ENCODE measurements around the gene ABCG1.

The ABCG1 gene

GRCh38 chr21:42331660-42332059 lies 112.7 kb downstream of the ABCG1 start:
- no peak for TF ChIP-seq CTCF (conservative IDR thresholded peaks at IDR 0.05; ENCODE audit: low read depth, low read length)
- no peaks in the 10 kb centered on the region; the same call in 1 of the 2 replicates for H3K27me3 ChIP-seq (ENCODE audit: insufficient read depth, low read depth)
- H3K9ac ChIP-seq = no peak overlapping the region
- no peak overlapping the region for H3K27ac ChIP-seq
- no peak overlapping the region for H3K4me3 ChIP-seq (IDR thresholded peaks at IDR 0.05; ENCODE audit: insufficient read depth, low read depth, low read length)
- H3K4me2 ChIP-seq = no peak overlapping the region
- H3K4me1 ChIP-seq (ENCODE audit: low read depth, poor library complexity, severe bottlenecking) = no peaks in the 10 kb centered on the region
- H2AFZ ChIP-seq (ENCODE audit: low read depth) = no peak overlapping the region
- no peaks in the 10 kb centered on the region for H3K36me3 ChIP-seq (ENCODE audit: insufficient read depth)
- H3K79me2 ChIP-seq (ENCODE audit: insufficient read depth, low read depth) = no peaks in the 10 kb centered on the region
- no peaks in the 10 kb centered on the region for H4K20me1 ChIP-seq (ENCODE audit: insufficient read depth)

- H3K27me3 ChIP-seq (ENCODE audit: insufficient read depth, low read depth) = no peaks in the 10 kb centered on the region; the same call in 1 of the 2 replicates
Measured at GRCh38 chr21:42332557-42333317, 113.8 kb downstream of the ABCG1 start.

GRCh38 chr21:42336054-42336453 lies 117.1 kb downstream of the ABCG1 start:
- Histone ChIP-seq H2AFZ (ENCODE audit: low read depth) (no peak overlapping the region), H3K4me1 (ENCODE audit: low read depth, poor library complexity, severe bottlenecking) (no peaks in the 10 kb centered on the region), H3K4me3 (IDR thresholded peaks at IDR 0.05; ENCODE audit: insufficient read depth, low read depth, low read length) (no peak overlapping the region), H3K27ac (no peak overlapping the region), H3K27me3 (ENCODE audit: insufficient read depth, low read depth) (no peaks in the 10 kb centered on the region), H4K20me1 (ENCODE audit: insufficient read depth) (no peaks in the 10 kb centered on the region), H3K36me3 (ENCODE audit: insufficient read depth) (no peaks in the 10 kb centered on the region), H3K79me2 (ENCODE audit: insufficient read depth, low read depth) (no peaks in the 10 kb centered on the region), H3K4me2 (no peak overlapping the region), H3K9ac (no peak overlapping the region)
- TF ChIP-seq CTCF (conservative IDR thresholded peaks at IDR 0.05; ENCODE audit: low read depth, low read length) = no peak

More at GRCh38 chr21:42332557-42333317, 113.8 kb downstream of the ABCG1 start:
- no peak overlapping the region for H2AFZ ChIP-seq (ENCODE audit: low read depth)
- no peaks in the 10 kb centered on the region for H3K4me1 ChIP-seq (ENCODE audit: low read depth, poor library complexity, severe bottlenecking)
- H3K4me2 ChIP-seq = no peak overlapping the region
- H3K9ac ChIP-seq = no peak overlapping the region
- TF ChIP-seq CTCF (conservative IDR thresholded peaks at IDR 0.05; ENCODE audit: low read depth, low read length) = no peak
- no peak overlapping the region for H3K4me3 ChIP-seq (IDR thresholded peaks at IDR 0.05; ENCODE audit: insufficient read depth, low read depth, low read length)
- H4K20me1 ChIP-seq (ENCODE audit: insufficient read depth) = no peaks in the 10 kb centered on the region
- no peaks in the 10 kb centered on the region for H3K36me3 ChIP-seq (ENCODE audit: insufficient read depth)
- no peaks in the 10 kb centered on the region for H3K79me2 ChIP-seq (ENCODE audit: insufficient read depth, low read depth)
- no peak overlapping the region for H3K27ac ChIP-seq

- H3K4me2 ChIP-seq = no peak overlapping the region
- H3K27ac ChIP-seq = no peak overlapping the region
- H3K4me1 ChIP-seq (ENCODE audit: low read depth, poor library complexity, severe bottlenecking) = no peaks in the 10 kb centered on the region
- no peaks in the 10 kb centered on the region for H3K79me2 ChIP-seq (ENCODE audit: insufficient read depth, low read depth)
- H3K27me3 ChIP-seq (ENCODE audit: insufficient read depth, low read depth) = no peaks in the 10 kb centered on the region
- no peak overlapping the region for H2AFZ ChIP-seq (ENCODE audit: low read depth)
- H3K36me3 ChIP-seq (ENCODE audit: insufficient read depth) = no peaks in the 10 kb centered on the region
- no peaks in the 10 kb centered on the region for H4K20me1 ChIP-seq (ENCODE audit: insufficient read depth)
- H3K4me3 ChIP-seq (IDR thresholded peaks at IDR 0.05; ENCODE audit: insufficient read depth, low read depth, low read length) = no peak overlapping the region
- no peak overlapping the region for H3K9ac ChIP-seq
- no peak for TF ChIP-seq CTCF (conservative IDR thresholded peaks at IDR 0.05; ENCODE audit: low read depth, low read length)
Measured at GRCh38 chr21:42337276-42337675, 118.3 kb downstream of the ABCG1 start.

All from KMS-11 (cell line).